ENCODE measurements around the gene ADGRG6. TPM values are rescaled to one million over a fixed set of nuclear protein-coding genes. Genes with fewer than 3 reads are reported as not detected.

Gene ADGRG6
- total and polyA plus RNA-seq, 9 of the 15 experiments (the other 6 are each of a cell fraction or from before 2014, with no cell fraction given), result under 0.01 to 0.11 (median 0.05) TPM; not detected in 5

- no peak overlapping the region for H3K4me2 ChIP-seq (ENCODE audit: insufficient read depth, low read length)
- H3K4me3 ChIP-seq, result no peak overlapping the region
- in situ Hi-C loops (cut with MboI), result no loop called here
- intact Hi-C loops (cut with micrococcal nuclease), result no loop called here
- 0% methylated on average over 4 of the region's 4 CpGs for WGBS (ENCODE audit: insufficient coverage, low coverage, missing lambda C conversion rate)
- H3K27me3 ChIP-seq (ENCODE audit: control insufficient read depth in 2 of 2, insufficient read depth in 2 of 2, low read length in 2 of 2), result no peaks in the 10 kb centered on the region
- no peaks in the 10 kb centered on the region for H4K20me1 ChIP-seq (replicated peaks; ENCODE audit: control insufficient read depth, insufficient read depth, low read length)
- DNase-seq (ENCODE audit: extremely low read depth in 1 of 4, low spot score in 3 of 4), result no peak
- H3K36me3 ChIP-seq (ENCODE audit: control insufficient read depth, insufficient read depth, low read length), result no peaks in the 10 kb centered on the region
- H3K27ac ChIP-seq (ENCODE audit: extremely low read depth, low read depth, low read length), result no peak overlapping the region
- no peak overlapping the region for H3K9ac ChIP-seq (ENCODE audit: insufficient read depth in 1 of 2, low read depth in 2 of 2, low read length in 2 of 2)
- no TSS peak for BruUV-seq (replicated peaks)
- H3K9me1 ChIP-seq (ENCODE audit: control insufficient read depth, insufficient read depth, low read length), result no peaks in the 10 kb centered on the region
- H3K79me2 ChIP-seq (ENCODE audit: control insufficient read depth, insufficient read depth, low read length), result no peaks in the 10 kb centered on the region
- TF ChIP-seq ARID3A (IDR thresholded peaks at IDR 0.05; ENCODE audit: borderline replicate concordance, low read depth, low read length), result no peak
- no peak for TF ChIP-seq MAFF (IDR thresholded peaks at IDR 0.05; ENCODE audit: low read length)
- no peak for TF ChIP-seq ZNF347 (CRISPR knock-in tag; IDR thresholded peaks at IDR 0.05; ENCODE audit: low read depth)
- TF ChIP-seq ZNF175 (CRISPR knock-in tag; IDR thresholded peaks at IDR 0.05; ENCODE audit: low read depth), result no peak
- no peak for TF ChIP-seq ZNF133 (CRISPR knock-in tag; IDR thresholded peaks at IDR 0.05)
- TF ChIP-seq ZBTB33 (CRISPR knock-in tag; IDR thresholded peaks at IDR 0.05), result no peak
- TF ChIP-seq PRMT5 (CRISPR knock-in tag; IDR thresholded peaks at IDR 0.05), result no peak
- TF ChIP-seq ZNF41 (CRISPR knock-in tag; conservative IDR thresholded peaks at IDR 0.05), result no peak
- TF ChIP-seq CBFA2T3 (IDR thresholded peaks at IDR 0.05), result no peak
- TF ChIP-seq ZNF239 (CRISPR knock-in tag; IDR thresholded peaks at IDR 0.05), result no peak
- POLR2A ChIA-PET, result no interaction called here
- no peaks in the 10 kb centered on the region for H3K9me3 ChIP-seq (replicated peaks; ENCODE audit: control insufficient read depth, insufficient read depth, low read depth, low read length)
- H3K4me1 ChIP-seq (replicated peaks in 1 of 2; ENCODE audit: control insufficient read depth in 2 of 2, insufficient read depth in 2 of 2, low read length in 2 of 2), result no peaks in the 10 kb centered on the region
- no peak for ATAC-seq
- FAIRE-seq, result no peak
- no peak overlapping the region for H2AFZ ChIP-seq (ENCODE audit: low read depth, low read length)
- CTCF ChIA-PET (ENCODE audit: low intra/inter-chr PET ratio), result no interaction called here
Observed at GRCh38 chr6:142481466-142481865, 179.7 kb downstream of the ADGRG6 start.
